HG03159 (cell line): ENCODE measurements around the gene TGFBR1.

Experiments used
- ATAC-seq: cut with Tn5 transposase; IDR thresholded peaks from one replicate; pipeline ENCODE4 v1.9.1; 2021; ENCODE audit warnings: mild to moderate bottlenecking, moderate library complexity; ENCODE audit not compliant: unreplicated experiment

Gene TGFBR1

GRCh38 chr9:99130069-99130468 is 25.2 kb downstream of the TGFBR1 start:
- ATAC-seq, result peak; percentile 81

- no peak for ATAC-seq
Measured at GRCh38 chr9:99133145-99133544, 28.2 kb downstream of the TGFBR1 start.

- no peak for ATAC-seq
Measured at GRCh38 chr9:99134893-99135341, 30.0 kb downstream of the TGFBR1 start.

GRCh38 chr9:99135456-99135855 is 30.5 kb downstream of the TGFBR1 start:
- no peak for ATAC-seq

- ATAC-seq, result no peak
Measured at GRCh38 chr9:99137225-99137624, 32.3 kb downstream of the TGFBR1 start.

- ATAC-seq, result no peak
Measured at GRCh38 chr9:99137891-99138290, 33.0 kb downstream of the TGFBR1 start.

GRCh38 chr9:99138424-99139284 is 33.7 kb downstream of the TGFBR1 start:
- no peak for ATAC-seq

GRCh38 chr9:99139868-99140267 is 35.0 kb downstream of the TGFBR1 start:
- ATAC-seq, result no peak

- ATAC-seq, result no peak
Measured at GRCh38 chr9:99140685-99141314, 35.9 kb downstream of the TGFBR1 start.

- no peak for ATAC-seq
Measured at GRCh38 chr9:99141849-99142248, 36.9 kb downstream of the TGFBR1 start.

GRCh38 chr9:99142275-99142674 is 37.4 kb downstream of the TGFBR1 start:
- ATAC-seq, result no peak

- no peak for ATAC-seq
Measured at GRCh38 chr9:99143655-99144054, 38.7 kb downstream of the TGFBR1 start.

- ATAC-seq, result no peak
Measured at GRCh38 chr9:99144966-99145365, 40.1 kb downstream of the TGFBR1 start.

GRCh38 chr9:99146574-99146973 is 41.7 kb downstream of the TGFBR1 start:
- ATAC-seq, result no peak

- no peak for ATAC-seq
Measured at GRCh38 chr9:99147177-99147576, 42.3 kb downstream of the TGFBR1 start.

- ATAC-seq, result no peak
Measured at GRCh38 chr9:99150451-99151171, 45.7 kb downstream of the TGFBR1 start.

- no peak for ATAC-seq
Measured at GRCh38 chr9:99154356-99154755, 49.4 kb downstream of the TGFBR1 start.

GRCh38 chr9:99155736-99156135 is 50.8 kb downstream of the TGFBR1 start:
- no peak for ATAC-seq

- no peak for ATAC-seq
Measured at GRCh38 chr9:99158629-99159028, 53.7 kb downstream of the TGFBR1 start.

GRCh38 chr9:99160173-99160572 is 55.3 kb downstream of the TGFBR1 start:
- no peak for ATAC-seq

- no peak for ATAC-seq
Measured at GRCh38 chr9:99162759-99163364, 57.9 kb downstream of the TGFBR1 start.
